Cardiac muscle cell (in vitro differentiated cells and primary cell): ENCODE data around the gene TCF12. TPM values are rescaled to one million over a fixed set of nuclear protein-coding genes. Genes with fewer than 3 reads are reported as not detected.
A peak's percentile ranks its signal among the peaks of the same experiment; 100 is the strongest.

Experiments used
- DNase-seq, 2 donors: peaks; one replicate each; pipeline versions ENCODE4 v3.0.0 to v3.0.0-alpha.2; 2010 to 2017; ENCODE audit warnings: low read depth in 1 of 2, low spot score in 1 of 2
- H3K27ac ChIP-seq: fragments of 200-600 bp; sonication (generic); 2 replicates; pipeline ENCODE4 v1.5.1; 2016
- H3K27me3 ChIP-seq: fragments of 200-600 bp; sonication (generic); 2 replicates; pipeline ENCODE4 v1.6.0; 2016; ENCODE audit warnings: control low read depth
- H3K36me3 ChIP-seq: fragments of 200-600 bp; sonication (generic); 2 replicates; pipeline ENCODE4 v1.5.1; 2016; ENCODE audit warnings: control low read depth
- H3K4me1 ChIP-seq: fragments of 200-600 bp; sonication (generic); 2 replicates; pipeline ENCODE4 v1.8.1; 2017; ENCODE audit warnings: low read depth, mild to moderate bottlenecking, mixed run types
- H3K4me3 ChIP-seq: fragments of 200-600 bp; sonication (generic); 2 replicates; pipeline ENCODE4 v1.5.1; 2016; ENCODE audit warnings: mild to moderate bottlenecking
- H3K9me3 ChIP-seq: fragments of 200-600 bp; sonication (generic); 2 replicates; pipeline ENCODE4 v1.5.1; 2017; ENCODE audit warnings: low read depth, mild to moderate bottlenecking, control low read depth
- CTCF ChIP-seq: IDR thresholded peaks from 2 replicates; pipeline ENCODE4 v1.5.1; 2012; ENCODE audit warnings: low read depth, mild to moderate bottlenecking, low read length
- polyA plus RNA-seq: library from polyadenylated mRNA; unstranded; fragments of >200 nt; fragmentation: Nextera tagmentation; extraction: Ambion mirVana; gene quantifications from 2 replicates; pipeline ENCODE4 v1.2.1, GENCODE V29; 2016
- total RNA-seq: library from RNA; depleted of rRNA; stranded (reverse); fragments of >200 nt; gene quantifications from 2 replicates; pipeline ENCODE4 v1.2.3, GENCODE V29; 2016

TCF12 gene
- total and polyA plus RNA-seq, 2 experiments from 2014 or later, result 42.6 to 137 TPM

GRCh38 chr15:57152666-57153539 lies 234.5 kb downstream of the TCF12 start:
- no peak overlapping the region for H3K4me3 ChIP-seq
- no peak for TF ChIP-seq CTCF
- H3K4me1 ChIP-seq, result no peaks in the 10 kb centered on the region
- no peaks in the 10 kb centered on the region for H3K27me3 ChIP-seq
- no peaks in the 10 kb centered on the region for H3K9me3 ChIP-seq
- H3K36me3 ChIP-seq, result no peaks in the 10 kb centered on the region
- DNase-seq, result peak in 1 of 2 donors; percentile 90
- no peak overlapping the region for H3K27ac ChIP-seq

- peaks cover 3% of the 10 kb centered on the region for H3K4me1 ChIP-seq
- H3K27ac ChIP-seq, result no peak overlapping the region
- H3K9me3 ChIP-seq, result no peaks in the 10 kb centered on the region
- no peak overlapping the region for H3K4me3 ChIP-seq
- peak in 1 of 2 donors; percentile 37 for DNase-seq
- TF ChIP-seq CTCF, result no peak
- H3K36me3 ChIP-seq, result no peaks in the 10 kb centered on the region
- no peaks in the 10 kb centered on the region for H3K27me3 ChIP-seq
These were observed 237.9 kb downstream of the TCF12 start for GRCh38 chr15:57156210-57156884.

- no peaks in the 10 kb centered on the region for H3K27me3 ChIP-seq
- H3K4me1 ChIP-seq, result peaks cover 3% of the 10 kb centered on the region
- no peak for TF ChIP-seq CTCF
- no peaks in the 10 kb centered on the region for H3K36me3 ChIP-seq
- no peaks in the 10 kb centered on the region for H3K9me3 ChIP-seq
- peak in 1 of 2 donors; percentile 39 for DNase-seq
- H3K27ac ChIP-seq, result peak overlapping the region; percentile 8
- no peak overlapping the region for H3K4me3 ChIP-seq
These were observed 240.1 kb downstream of the TCF12 start for GRCh38 chr15:57158589-57158988.

- Histone ChIP-seq H3K4me3 (no peak overlapping the region), H3K27me3 (no peaks in the 10 kb centered on the region), H3K27ac (no peak overlapping the region), H3K36me3 (no peaks in the 10 kb centered on the region), H3K9me3 (no peaks in the 10 kb centered on the region), H3K4me1 (peaks cover 3% of the 10 kb centered on the region)
- no peak for TF ChIP-seq CTCF
- no peak for DNase-seq
These were observed 240.7 kb downstream of the TCF12 start for GRCh38 chr15:57158997-57159668.

- no peak for DNase-seq
- H3K36me3 ChIP-seq, result no peaks in the 10 kb centered on the region
- H3K4me1 ChIP-seq, result peaks cover 3% of the 10 kb centered on the region
- no peaks in the 10 kb centered on the region for H3K9me3 ChIP-seq
- H3K27me3 ChIP-seq, result no peaks in the 10 kb centered on the region
- H3K27ac ChIP-seq, result peak overlapping the region; percentile 67
- no peak overlapping the region for H3K4me3 ChIP-seq
- no peak for TF ChIP-seq CTCF
These were observed 241.3 kb downstream of the TCF12 start for GRCh38 chr15:57159767-57160166.
